Measurements from ENCODE around the gene ABL2.

DNA sequence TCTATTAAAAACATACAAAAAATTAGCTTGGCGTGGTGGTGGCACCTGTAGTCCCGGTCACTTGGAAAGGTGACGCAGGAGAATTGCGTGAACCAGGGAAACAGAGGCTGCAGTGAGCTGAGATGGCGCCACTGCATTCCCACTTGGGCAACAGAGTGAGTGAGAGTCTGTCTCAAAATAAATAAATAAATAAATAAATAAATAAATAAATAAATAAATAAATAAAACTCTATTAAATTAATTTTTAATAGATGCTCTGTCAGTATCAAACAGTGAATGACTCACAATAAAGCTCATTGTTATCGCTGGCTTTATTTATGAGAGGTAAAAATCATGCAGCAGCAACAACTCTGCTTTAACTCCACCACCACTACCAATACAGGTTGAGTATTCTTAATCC, 72.8 kb downstream of the ABL2 start:
- TF ChIP-seq GATA3 (IDR thresholded peaks at IDR 0.05; ENCODE audit: low read depth, low read length) (no peak), GATA2 (IDR thresholded peaks at IDR 0.05; ENCODE audit: low read depth, low read length) (no peak)

Data from SH-SY5Y (cell line).